GM12878 (cell line): ENCODE results near the gene ATP10A. TPM values are rescaled to one million over a fixed set of nuclear protein-coding genes. Genes with fewer than 3 reads are reported as not detected.

Experiments
- ATAC-seq: fragments of 200-7000 bp; cut with Tn5 transposase; 3 replicates; pipeline ENCODE4 v1.9.1; 2020; ENCODE audit warnings: mild to moderate bottlenecking, moderate library complexity
- BruUV-seq: library from RNA; stranded (reverse); fragments of 400-500 nt; replicated peaks from 2 replicates; lab custom pipeline; 2021; lab: Mats Ljungman, UMichigan
- CTCF ChIA-PET: fragments of 300-600 bp; sonication (Branson Sonifier 250); formaldehyde crosslinking; extraction: SDS; loops from one replicate; lab custom pipeline; 2021; ENCODE audit warnings: inconsistent platforms; lab: Yijun Ruan, JAX
- POLR2A ChIA-PET: fragments of 350-600 bp; formaldehyde crosslinking; extraction: SDS; loops from one replicate; lab custom pipeline; 2021; ENCODE audit warnings: inconsistent platforms; lab: Charles Lee
- RAD21 ChIA-PET: fragments of 300-600 bp; sonication (Branson Sonifier 250); formaldehyde crosslinking; loops from one replicate; lab custom pipeline; 2023; ENCODE audit warnings: antibody characterized with exemption; ENCODE audit not compliant: unreplicated experiment; lab: Charles Lee
- SMC1A ChIA-PET: fragments of 300-600 bp; sonication (Branson Sonifier 250); formaldehyde crosslinking; loops from one replicate; lab custom pipeline; 2023; ENCODE audit not compliant: unreplicated experiment, uncharacterized antibody; lab: Charles Lee
- DNase-seq: peaks from one replicate; pipeline ENCODE4 v3.0.0-alpha.2; 2011; ENCODE audit warnings: low read depth, low spot score
- FAIRE-seq: peaks from 3 replicates; lab custom pipeline; 2011; peaks lifted over from hg19 to GRCh38; lab: Jason Lieb, UNC
- H2AFZ ChIP-seq: 2 replicates; pipeline ENCODE4 v1.6.0; 2011; ENCODE audit warnings: low read depth, low read length, control low read depth; ENCODE audit not compliant: control insufficient read depth
- H3K27ac ChIP-seq: 2 replicates; pipeline ENCODE4 v1.5.1; 2011; ENCODE audit warnings: control low read depth; ENCODE audit not compliant: control insufficient read depth, insufficient read depth
- H3K27me3 ChIP-seq, 2 experiments: replicated peaks in 1 of 2; 2 replicates each; pipeline versions ENCODE4 v1.6.0 to v1.6.1; 2011; ENCODE audit warnings: low read length in 1 of 2; ENCODE audit not compliant: control insufficient read depth in 2 of 2, insufficient read depth in 2 of 2
- H3K36me3 ChIP-seq, 2 experiments: 2 replicates each; pipeline ENCODE4 v1.5.1; 2011; ENCODE audit warnings: low read length in 1 of 2; ENCODE audit not compliant: control insufficient read depth in 2 of 2, insufficient read depth in 2 of 2
- H3K4me1 ChIP-seq: 2 replicates; pipeline ENCODE4 v1.6.1; 2011; ENCODE audit warnings: mild to moderate bottlenecking, low read length, moderate library complexity, mixed read lengths; ENCODE audit not compliant: control insufficient read depth, insufficient read depth
- H3K4me2 ChIP-seq: 2 replicates; pipeline ENCODE4 v1.6.0; 2011; ENCODE audit warnings: control low read depth; ENCODE audit not compliant: control insufficient read depth, insufficient read depth
- H3K4me3 ChIP-seq: fragments of 200-600 bp; sonication (generic); 2 replicates; pipeline ENCODE4 v1.5.1; 2016
- H3K79me2 ChIP-seq: 2 replicates; pipeline ENCODE4 v1.6.0; 2011; ENCODE audit warnings: low read length; ENCODE audit not compliant: control insufficient read depth, insufficient read depth
- H3K9ac ChIP-seq: 2 replicates; pipeline ENCODE4 v1.8.0; 2011; ENCODE audit warnings: low read length, control low read depth, mixed read lengths; ENCODE audit not compliant: control insufficient read depth, insufficient read depth
- H3K9me3 ChIP-seq: replicated peaks from 3 replicates; pipeline ENCODE4 v1.5.1; 2011; ENCODE audit warnings: mild to moderate bottlenecking, low read length; ENCODE audit not compliant: control insufficient read depth, insufficient read depth
- H4K20me1 ChIP-seq: 2 replicates; pipeline ENCODE4 v1.6.0; 2011; ENCODE audit not compliant: control insufficient read depth, insufficient read depth
- CEBPB ChIP-seq, 2 experiments: fragments of 150-350 bp in 1 of 2; IDR thresholded peaks; 2 replicates each; pipeline ENCODE4 v1.6.1; 2012 to 2014; ENCODE audit warnings: low read depth in 2 of 2, low read length in 2 of 2, borderline replicate concordance in 1 of 2, inconsistent platforms in 1 of 2
- ELK1 ChIP-seq: IDR thresholded peaks from 2 replicates; pipeline ENCODE4 v1.6.1; 2012; ENCODE audit warnings: low read depth, low read length, improper control_type of control experiment
- HDAC6 ChIP-seq: fragments of 200-600 bp; sonication (generic); IDR thresholded peaks from one replicate; pipeline ENCODE4 v1.8.0; 2017; ENCODE audit warnings: antibody characterized with exemption; ENCODE audit not compliant: unreplicated experiment
- HSF1 ChIP-seq: fragments of 150-350 bp; IDR thresholded peaks from 2 replicates; pipeline ENCODE4 v1.6.1; 2014; ENCODE audit warnings: mild to moderate bottlenecking, low read depth, low read length
- JUNB ChIP-seq: IDR thresholded peaks from 2 replicates; pipeline ENCODE4 v1.6.1; 2016; ENCODE audit warnings: antibody characterized with exemption, mild to moderate bottlenecking
- MAX ChIP-seq: IDR thresholded peaks from 2 replicates; pipeline ENCODE4 v1.6.1; 2012; ENCODE audit warnings: low read depth, low read length, improper control_type of control experiment
- NRF1 ChIP-seq: conservative IDR thresholded peaks from 2 replicates; pipeline ENCODE4 v1.6.1; 2011; ENCODE audit warnings: mild to moderate bottlenecking, low read depth, low read length, improper control_type of control experiment
- PAX8 ChIP-seq: fragments of 450-650 bp; IDR thresholded peaks from 2 replicates; pipeline ENCODE4 v1.6.1; 2017; ENCODE audit warnings: mild to moderate bottlenecking, moderate library complexity
- SIX5 ChIP-seq: IDR thresholded peaks from 2 replicates; pipeline ENCODE4 v1.6.1; 2011; ENCODE audit warnings: mild to moderate bottlenecking, low read depth, low read length, moderate library complexity; ENCODE audit not compliant: severe bottlenecking
- TAF1 ChIP-seq: IDR thresholded peaks from 2 replicates; pipeline ENCODE4 v1.6.1; 2011; ENCODE audit warnings: mild to moderate bottlenecking, low read depth, low read length, borderline replicate concordance
- YBX1 ChIP-seq: fragments of 450-650 bp; IDR thresholded peaks from 2 replicates; pipeline ENCODE4 v1.6.1; 2016; ENCODE audit warnings: antibody characterized with exemption
- ZBTB4 ChIP-seq: fragments of 450-650 bp; formaldehyde crosslinking; IDR thresholded peaks from 2 replicates; pipeline ENCODE4 v1.4.0; 2022; ENCODE audit warnings: mild to moderate bottlenecking, moderate library complexity
- WGBS: methylation state at CpG from one replicate; pipeline ENCODE4 v1.1.6; 2016; ENCODE audit warnings: low lambda C conversion rate; ENCODE audit not compliant: insufficient replicate concordance, insufficient coverage; ENCODE audit errors: missing lambda C conversion rate; 5-methylcytosine and 5-hydroxymethylcytosine counted together
- in situ Hi-C: fragments of 300-500 bp; cut with MboI; formaldehyde crosslinking; loops from 9 replicates; pipeline ENCODE4 v1.14.3; 2018; ENCODE audit warnings: mixed read lengths
- intact Hi-C: fragments of 100-400 bp; cut with micrococcal nuclease; formaldehyde crosslinking; loops from one replicate; pipeline ENCODE4 v1.14.2; 2022; ENCODE audit not compliant: unreplicated experiment
- polyA plus RNA-seq, 11 experiments: library from polyadenylated mRNA; depleted of rRNA in 4 of 11; unstranded in 6 of 11; stranded (reverse) in 5 of 11; fragments of >200 nt; fragmentation: Nextera tagmentation in 4 of 11; fragmentation: Illumina TruSeq in 1 of 11; extraction: Ambion mirVana in 4 of 11; extraction: Trizol in 1 of 11; gene quantifications; 1 replicate in 1 of 11; 2 replicates in 10 of 11; pipeline versions ENCODE4 v1.2.1 to v1.2.3, GENCODE V29; 2011 to 2016; ENCODE audit warnings: inconsistent platforms in 2 of 11, missing spikeins in 2 of 11, low read depth in 1 of 11
- total RNA-seq, 4 experiments: library from RNA; depleted of rRNA in 3 of 4; stranded (reverse); fragments of >200 nt in 3 of 4; fragmentation: Illumina TruSeq in 1 of 4; extraction: Trizol in 1 of 4; gene quantifications; 2 replicates each; pipeline versions ENCODE4 v1.2.1 to v1.2.3, GENCODE V29; 2013 to 2021

Gene ATP10A
- total and polyA plus RNA-seq, 10 of the 15 experiments (the other 5 are each of a cell fraction or from before 2014, with no cell fraction given), result 0.04 to 1.5 (median 0.31) TPM; not detected in 2

- no peaks in the 10 kb centered on the region for H3K27me3 ChIP-seq
- H2AFZ ChIP-seq, result no peak overlapping the region
- ChIA-PET SMC1A (no interaction called here), RAD21 (no interaction called here), CTCF (no interaction called here), POLR2A (no interaction called here)
- H3K9ac ChIP-seq, result no peak overlapping the region
- no peaks in the 10 kb centered on the region for H3K79me2 ChIP-seq
- no peak for ATAC-seq
- DNase-seq, result no peak
- no peaks in the 10 kb centered on the region for H4K20me1 ChIP-seq
- no peak overlapping the region for H3K4me3 ChIP-seq
- H3K4me1 ChIP-seq, result no peaks in the 10 kb centered on the region
- no peaks in the 10 kb centered on the region for H3K9me3 ChIP-seq
- no peak overlapping the region for H3K4me2 ChIP-seq
- H3K27ac ChIP-seq, result no peak overlapping the region
- no TSS peak for BruUV-seq
- WGBS, result 52% methylated on average over 2 of the region's 3 CpGs
- no peaks in the 10 kb centered on the region for H3K36me3 ChIP-seq
- intact Hi-C loops, result no loop called here
- no peak for FAIRE-seq
- TF ChIP-seq ZBTB4 (CRISPR knock-in tag), result no peak
- no peak for TF ChIP-seq HDAC6
- TF ChIP-seq PAX8, result no peak
- no peak for TF ChIP-seq TAF1
- in situ Hi-C loops, result no loop called here
Measured at GRCh38 chr15:25892126-25892525, 29.0 kb upstream of the ATP10A start.

GRCh38 chr15:25891081-25891480, 28.0 kb upstream of the ATP10A start:
- Histone ChIP-seq H4K20me1 (no peaks in the 10 kb centered on the region), H3K9ac (no peak overlapping the region), H3K4me1 (no peaks in the 10 kb centered on the region), H3K36me3 (no peaks in the 10 kb centered on the region), H3K27me3 (no peaks in the 10 kb centered on the region), H3K4me3 (no peak overlapping the region), H3K27ac (no peak overlapping the region), H3K9me3 (no peaks in the 10 kb centered on the region), H3K4me2 (no peak overlapping the region), H3K79me2 (no peaks in the 10 kb centered on the region), H2AFZ (no peak overlapping the region)
- ChIA-PET CTCF (no interaction called here), POLR2A (no interaction called here), SMC1A (no interaction called here), RAD21 (no interaction called here)
- ATAC-seq (no peak), DNase-seq (no peak), FAIRE-seq (no peak)
- no TSS peak for BruUV-seq
- 35% methylated on average over 4 of the region's 4 CpGs for WGBS
- in situ Hi-C loops (no loop called here), intact Hi-C loops (no loop called here)
- TF ChIP-seq JUNB (no peak), NRF1 (no peak), TAF1 (no peak), YBX1 (no peak), MAX (no peak), SIX5 (no peak), ELK1 (no peak), HSF1 (no peak), CEBPB (IDR thresholded peaks at IDR 0.05; ENCODE audit: borderline replicate concordance in 1 of 2, low read depth in 2 of 2, low read length in 2 of 2) (no peak)
